Nephron progenitor cell (in vitro differentiated cells): Measurements from ENCODE around the gene RAPGEF4.

Experiments used
- DNase-seq: peaks from one replicate; pipeline ENCODE4 v3.0.0; 2021
- H3K27ac Mint-ChIP-seq: 2 replicates; pipeline ENCODE4 v1.8.0; 2021; ENCODE audit warnings: mild to moderate bottlenecking, moderate library complexity, mixed read lengths
- H3K27me3 Mint-ChIP-seq: 2 replicates; pipeline ENCODE4 v1.8.0; 2021; ENCODE audit warnings: mild to moderate bottlenecking, low read depth, mixed read lengths; ENCODE audit not compliant: poor library complexity
- H3K36me3 Mint-ChIP-seq: 2 replicates; pipeline ENCODE4 v1.8.0; 2021; ENCODE audit warnings: low read depth, mixed read lengths
- H3K4me1 Mint-ChIP-seq: 2 replicates; pipeline ENCODE4 v1.8.0; 2021; ENCODE audit warnings: mixed read lengths
- H3K4me3 Mint-ChIP-seq: 2 replicates; pipeline ENCODE4 v1.8.0; 2021; ENCODE audit warnings: mild to moderate bottlenecking, moderate library complexity, mixed read lengths
- H3K9me3 Mint-ChIP-seq: 2 replicates; pipeline ENCODE4 v1.8.0; 2021; ENCODE audit warnings: mild to moderate bottlenecking, moderate library complexity, mixed read lengths
- CTCF ChIP-seq: fragments of 200-600 bp; sonication (generic); IDR thresholded peaks from 2 replicates; pipeline ENCODE4 v1.5.0; 2021; ENCODE audit warnings: antibody characterized with exemption

The RAPGEF4 gene

GRCh38 chr2:173095356-173095755, 359.7 kb downstream of the RAPGEF4 start:
- no peak for TF ChIP-seq CTCF
- Mint-ChIP-seq H3K27ac (no peak overlapping the region), H3K4me3 (no peak overlapping the region), H3K27me3 (no peaks in the 10 kb centered on the region), H3K36me3 (peaks cover 37% of the 10 kb centered on the region), H3K9me3 (no peaks in the 10 kb centered on the region), H3K4me1 (peaks cover 10% of the 10 kb centered on the region)
- DNase-seq = no peak

GRCh38 chr2:173099271-173099670, 363.6 kb downstream of the RAPGEF4 start:
- DNase-seq = no peak
- no peak for TF ChIP-seq CTCF
- no peaks in the 10 kb centered on the region for H3K4me1 Mint-ChIP-seq
- H3K27ac Mint-ChIP-seq = no peak overlapping the region
- no peaks in the 10 kb centered on the region for H3K9me3 Mint-ChIP-seq
- no peak overlapping the region for H3K4me3 Mint-ChIP-seq
- H3K36me3 Mint-ChIP-seq = peaks cover 21% of the 10 kb centered on the region
- no peaks in the 10 kb centered on the region for H3K27me3 Mint-ChIP-seq

GRCh38 chr2:173099804-173100203, 364.2 kb downstream of the RAPGEF4 start:
- Mint-ChIP-seq H3K27me3 (no peaks in the 10 kb centered on the region), H3K36me3 (peaks cover 18% of the 10 kb centered on the region), H3K9me3 (no peaks in the 10 kb centered on the region), H3K4me3 (no peak overlapping the region), H3K4me1 (no peaks in the 10 kb centered on the region), H3K27ac (no peak overlapping the region)
- no peak for TF ChIP-seq CTCF
- no peak for DNase-seq

GRCh38 chr2:173101687-173102086, 366.0 kb downstream of the RAPGEF4 start:
- Mint-ChIP-seq H3K4me1 (no peaks in the 10 kb centered on the region), H3K4me3 (no peak overlapping the region), H3K9me3 (no peaks in the 10 kb centered on the region), H3K27me3 (no peaks in the 10 kb centered on the region), H3K27ac (no peak overlapping the region), H3K36me3 (peaks cover 11% of the 10 kb centered on the region)
- no peak for TF ChIP-seq CTCF
- no peak for DNase-seq
